ENCODE measurements around the gene FAM50B. TPM values are rescaled to one million over a fixed set of nuclear protein-coding genes. Genes with fewer than 3 reads are reported as not detected.

The FAM50B gene
- polyA plus RNA-seq, 4 donors: 11.3 to 16.2 (median 13.2) TPM

GRCh38 chr6:3891883-3892282 lies 42.7 kb downstream of the FAM50B start:
- no peak for DNase-seq (ENCODE audit: low read depth in 4 of 4, low spot score in 2 of 4)

GRCh38 chr6:3892603-3893002 lies 43.4 kb downstream of the FAM50B start:
- DNase-seq (ENCODE audit: low read depth in 4 of 4, low spot score in 2 of 4): no peak

- DNase-seq (ENCODE audit: low read depth in 4 of 4, low spot score in 2 of 4): no peak
These were observed 44.3 kb downstream of the FAM50B start for GRCh38 chr6:3893487-3893886.

DNA sequence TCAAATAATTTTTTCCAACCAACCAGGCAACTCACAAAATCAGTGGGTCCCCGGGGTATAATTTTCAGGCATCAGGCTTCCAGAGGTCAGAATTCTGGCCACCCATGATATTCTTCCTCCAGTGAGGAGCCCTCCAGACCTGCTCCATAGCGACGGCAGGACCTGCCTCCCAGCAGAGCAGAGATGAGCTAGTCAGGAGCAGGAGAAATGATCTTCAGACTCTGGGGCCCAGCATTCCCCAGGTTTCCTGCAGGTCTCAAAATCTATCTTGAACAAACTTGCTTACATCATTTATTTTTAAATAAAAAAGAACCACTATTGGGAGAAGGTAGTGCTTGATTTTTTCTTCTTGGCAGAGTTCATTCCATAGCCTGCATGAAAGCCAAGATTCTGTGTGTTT lies 44.7 kb downstream of the FAM50B start:
- no peak for DNase-seq (ENCODE audit: low read depth in 4 of 4, low spot score in 2 of 4)

- DNase-seq (ENCODE audit: low read depth in 4 of 4, low spot score in 2 of 4): no peak
These were observed 45.6 kb downstream of the FAM50B start for GRCh38 chr6:3894590-3895311.

- DNase-seq (ENCODE audit: low read depth in 4 of 4, low spot score in 2 of 4): no peak
These were observed 46.1 kb downstream of the FAM50B start for GRCh38 chr6:3895312-3895653.

DNA sequence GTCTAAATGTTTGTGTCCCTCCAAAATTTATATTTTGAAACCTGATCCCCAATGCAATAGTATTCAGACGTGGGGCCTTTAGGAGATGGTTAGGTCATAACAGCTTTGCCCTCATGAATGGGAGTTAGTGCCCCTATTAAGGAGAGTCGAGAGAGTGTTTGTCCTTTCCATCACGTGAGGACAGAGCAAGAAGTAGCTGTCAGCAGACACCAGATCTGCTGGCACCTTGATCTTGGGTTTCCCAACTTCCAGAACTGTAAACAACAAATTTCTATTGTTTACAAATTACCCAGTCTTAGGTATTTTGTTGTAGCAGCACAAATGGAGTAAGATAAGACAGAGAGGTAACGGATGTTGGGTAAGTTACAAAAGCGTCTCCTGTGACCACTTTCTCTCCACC lies 46.6 kb downstream of the FAM50B start:
- no peak for DNase-seq (ENCODE audit: low read depth in 4 of 4, low spot score in 2 of 4)

DNA sequence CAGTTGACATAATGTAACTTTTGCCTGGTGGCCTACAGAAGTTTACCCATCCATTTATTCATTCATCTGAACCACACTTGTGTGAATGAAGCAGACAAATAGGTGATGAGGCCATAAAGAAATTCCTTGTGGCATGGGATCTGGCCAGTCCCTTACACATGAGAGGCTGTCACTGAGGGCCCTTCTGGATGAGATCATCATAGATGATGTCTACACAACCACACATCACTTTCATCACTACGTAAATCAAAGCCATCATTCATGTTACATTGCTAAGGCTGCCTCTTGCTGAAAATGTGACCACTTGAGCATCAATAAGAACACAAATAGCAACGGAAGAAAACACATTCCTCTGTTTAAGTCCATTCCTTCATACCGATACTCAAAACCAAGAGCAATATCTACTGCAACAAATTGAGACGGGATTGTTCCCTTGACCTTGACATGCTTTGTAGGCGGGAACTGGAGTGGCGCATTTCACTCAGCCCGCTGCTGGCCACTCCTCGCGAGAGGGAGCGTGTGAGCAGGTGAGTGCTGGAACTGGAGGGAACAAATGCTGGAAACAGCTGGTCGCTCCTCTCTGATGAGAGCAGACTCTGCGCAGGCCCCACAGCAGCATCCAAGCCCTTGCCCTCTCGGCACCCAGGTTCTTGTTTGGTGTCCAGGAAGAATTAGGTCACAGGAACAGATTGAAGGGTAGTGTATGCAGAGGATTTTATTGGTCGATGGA lies 49.3 kb downstream of the FAM50B start:
- DNase-seq (ENCODE audit: low read depth in 4 of 4, low spot score in 2 of 4): no peak

GRCh38 chr6:3899061-3899460 lies 49.9 kb downstream of the FAM50B start:
- DNase-seq (ENCODE audit: low read depth in 4 of 4, low spot score in 2 of 4): no peak

DNA sequence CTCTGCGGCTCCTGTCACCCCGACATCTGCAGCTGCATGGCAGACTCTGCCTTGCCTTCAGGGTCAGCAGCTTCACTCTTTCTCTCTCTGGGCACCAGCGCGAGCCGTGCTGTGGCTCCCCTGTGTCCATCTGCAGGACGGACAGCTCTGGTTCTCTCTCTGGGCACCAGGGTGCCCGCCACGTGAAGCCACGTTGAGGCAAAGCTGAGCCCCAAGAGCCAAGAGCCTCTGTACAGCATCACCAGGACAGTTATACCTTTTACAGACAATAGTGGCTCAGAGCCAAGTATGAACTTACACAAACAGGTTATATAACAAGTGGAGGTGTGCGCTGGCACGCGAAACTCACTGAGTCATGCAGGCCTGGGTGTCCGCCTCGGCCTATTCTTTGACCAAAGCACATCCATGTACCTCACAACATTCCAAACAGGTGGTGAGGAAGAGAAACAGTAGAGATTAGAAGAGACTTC lies 50.8 kb downstream of the FAM50B start:
- no peak for DNase-seq (ENCODE audit: low read depth in 4 of 4, low spot score in 2 of 4)

Other genes with a start within 250 kb of the FAM50B start
- gene PXDC1, start 97.7 kb upstream of the FAM50B start, polyA plus RNA-seq (ENCODE audit: insufficient read length in 4 of 4): 10 to 100 TPM; 19.5 to 25.5 (median 20.5) TPM
- 1 to 10 TPM in 3 of 4 donors, under 1 TPM in 1; 0.67 to 4.0 (median 2.6) TPM for gene FAM217A, start 229.8 kb downstream of the FAM50B start, polyA plus RNA-seq (ENCODE audit: insufficient read length in 4 of 4)

Measured in left renal cortex interstitium (tissue), 4 donors.